Skeletal muscle satellite cell (primary cell): ENCODE data around the gene RAPGEF3.

ENCODE experiments used
- H3K27me3 ChIP-seq: 2 replicates; pipeline ENCODE4 v1.7.0; 2013; ENCODE audit warnings: low read length; ENCODE audit not compliant: control insufficient read depth, insufficient read depth
- H3K36me3 ChIP-seq: 2 replicates; pipeline ENCODE4 v1.7.0; 2013; ENCODE audit warnings: mild to moderate bottlenecking, control low read depth, low read length; ENCODE audit not compliant: insufficient read depth
- H3K4me1 ChIP-seq: 2 replicates; pipeline ENCODE4 v1.7.0; 2013; ENCODE audit warnings: low read length; ENCODE audit not compliant: control insufficient read depth, insufficient read depth
- H3K4me2 ChIP-seq: 2 replicates; pipeline ENCODE4 v1.7.0; 2013; ENCODE audit warnings: mild to moderate bottlenecking, low read length
- H3K4me3 ChIP-seq: 2 replicates; pipeline ENCODE4 v1.7.0; 2013; ENCODE audit warnings: low read length
- H3K9ac ChIP-seq: 2 replicates; pipeline ENCODE4 v1.7.0; 2013; ENCODE audit warnings: mild to moderate bottlenecking, low read depth, low read length, moderate library complexity
- H3K9me3 ChIP-seq: replicated peaks from 2 replicates; pipeline ENCODE4 v1.7.0; 2013; ENCODE audit warnings: mild to moderate bottlenecking, control low read depth, low read length

Gene RAPGEF3

GRCh38 chr12:47779943-47780504 is 21.3 kb upstream of the RAPGEF3 start:
- H3K4me2 ChIP-seq: no peak overlapping the region
- no peak overlapping the region for H3K4me3 ChIP-seq
- H3K4me1 ChIP-seq: peaks cover 39% of the 10 kb centered on the region
- no peak overlapping the region for H3K9ac ChIP-seq
- H3K9me3 ChIP-seq: no peaks in the 10 kb centered on the region
- no peaks in the 10 kb centered on the region for H3K27me3 ChIP-seq
- H3K36me3 ChIP-seq: peaks cover 41% of the 10 kb centered on the region

- Histone ChIP-seq H3K4me1 (peaks cover 45% of the 10 kb centered on the region), H3K4me2 (no peak overlapping the region), H3K9me3 (no peaks in the 10 kb centered on the region), H3K4me3 (no peak overlapping the region), H3K36me3 (peaks cover 35% of the 10 kb centered on the region), H3K9ac (no peak overlapping the region), H3K27me3 (no peaks in the 10 kb centered on the region)
These were observed 20.7 kb upstream of the RAPGEF3 start for GRCh38 chr12:47779301-47779942.

- H3K9me3 ChIP-seq: no peaks in the 10 kb centered on the region
- peaks cover 29% of the 10 kb centered on the region for H3K36me3 ChIP-seq
- H3K4me3 ChIP-seq: no peak overlapping the region
- H3K27me3 ChIP-seq: no peaks in the 10 kb centered on the region
- H3K4me2 ChIP-seq: no peak overlapping the region
- no peak overlapping the region for H3K9ac ChIP-seq
- H3K4me1 ChIP-seq: peaks cover 47% of the 10 kb centered on the region
These were observed 20.2 kb upstream of the RAPGEF3 start for GRCh38 chr12:47778881-47779280.

- H3K9me3 ChIP-seq: no peaks in the 10 kb centered on the region
- H3K4me3 ChIP-seq: no peak overlapping the region
- peaks cover 51% of the 10 kb centered on the region for H3K4me1 ChIP-seq
These were observed 19.3 kb upstream of the RAPGEF3 start for GRCh38 chr12:47777741-47778558.

GRCh38 chr12:47777151-47777550 is 18.5 kb upstream of the RAPGEF3 start:
- no peaks in the 10 kb centered on the region for H3K27me3 ChIP-seq
- peaks cover 51% of the 10 kb centered on the region for H3K4me1 ChIP-seq
- no peaks in the 10 kb centered on the region for H3K9me3 ChIP-seq
- H3K4me2 ChIP-seq: no peak overlapping the region
- peak overlapping the region; percentile 14 for H3K4me3 ChIP-seq
- peaks cover 12% of the 10 kb centered on the region for H3K36me3 ChIP-seq
- H3K9ac ChIP-seq: peak overlapping the region; percentile 31

More at GRCh38 chr12:47777741-47778558, 19.3 kb upstream of the RAPGEF3 start:
- Histone ChIP-seq H3K4me2 (no peak overlapping the region), H3K9ac (no peak overlapping the region), H3K27me3 (no peaks in the 10 kb centered on the region), H3K36me3 (peaks cover 20% of the 10 kb centered on the region)

- Histone ChIP-seq H3K4me2 (no peak overlapping the region), H3K4me3 (no peak overlapping the region), H3K9ac (peak overlapping the region; percentile 36), H3K4me1 (peaks cover 51% of the 10 kb centered on the region), H3K36me3 (peaks cover 6% of the 10 kb centered on the region), H3K27me3 (no peaks in the 10 kb centered on the region), H3K9me3 (no peaks in the 10 kb centered on the region)
These were observed 17.9 kb upstream of the RAPGEF3 start for GRCh38 chr12:47776471-47777143.

- Histone ChIP-seq H3K9ac (no peak overlapping the region), H3K36me3 (no peaks in the 10 kb centered on the region), H3K9me3 (no peaks in the 10 kb centered on the region), H3K27me3 (no peaks in the 10 kb centered on the region), H3K4me1 (peaks cover 52% of the 10 kb centered on the region), H3K4me2 (peak overlapping the region; percentile 50), H3K4me3 (no peak overlapping the region)
These were observed 16.6 kb upstream of the RAPGEF3 start for GRCh38 chr12:47775100-47775911.

GRCh38 chr12:47774663-47775062 is 16.0 kb upstream of the RAPGEF3 start:
- no peak overlapping the region for H3K4me2 ChIP-seq
- no peak overlapping the region for H3K9ac ChIP-seq
- H3K36me3 ChIP-seq: no peaks in the 10 kb centered on the region
- no peaks in the 10 kb centered on the region for H3K27me3 ChIP-seq
- H3K4me1 ChIP-seq: peaks cover 57% of the 10 kb centered on the region
- no peaks in the 10 kb centered on the region for H3K9me3 ChIP-seq
- H3K4me3 ChIP-seq: no peak overlapping the region

- no peaks in the 10 kb centered on the region for H3K9me3 ChIP-seq
- peak overlapping the region; percentile 76 for H3K9ac ChIP-seq
- peak overlapping the region; percentile 93 for H3K4me2 ChIP-seq
- no peaks in the 10 kb centered on the region for H3K36me3 ChIP-seq
- H3K27me3 ChIP-seq: no peaks in the 10 kb centered on the region
- peaks cover 57% of the 10 kb centered on the region for H3K4me1 ChIP-seq
- peak overlapping the region; percentile 83 for H3K4me3 ChIP-seq
These were observed 15.3 kb upstream of the RAPGEF3 start for GRCh38 chr12:47773858-47774580.

GRCh38 chr12:47773062-47773857 is 14.6 kb upstream of the RAPGEF3 start, which contains the start of gene SLC48A1:
Gene SLC48A1 (plus strand): TSS chr12:47773238. CDS start chr12:47773305, 67 bp downstream.
- Histone ChIP-seq H3K4me2 (peak within 1 kb of the TSS; percentile 93), H3K4me1 (peaks cover 56% of the 10 kb centered on the region)

More at GRCh38 chr12:47773062-47773857, 14.6 kb upstream of the RAPGEF3 start, which contains the start of gene SLC48A1:
- no peaks in the 10 kb centered on the region for H3K9me3 ChIP-seq
- no peaks in the 10 kb centered on the region for H3K27me3 ChIP-seq
- no peaks in the 10 kb centered on the region for H3K36me3 ChIP-seq
- H3K9ac ChIP-seq: peak within 1 kb of the TSS; percentile 76
- H3K4me3 ChIP-seq: peak within 1 kb of the TSS; percentile 83
